ENCODE results near the gene TUT4. TPM values are rescaled to one million over a fixed set of nuclear protein-coding genes. Genes with fewer than 3 reads are reported as not detected.

The TUT4 gene
- total RNA-seq, 1 donor from 2014 or later = 130 TPM

GRCh38 chr1:52572387-52572786, 19.5 kb upstream of the TUT4 start:
- no peak for FAIRE-seq
- no peak for DNase-seq (ENCODE audit: low spot score in 2 of 2)

GRCh38 chr1:52571783-52572182, 18.9 kb upstream of the TUT4 start:
- DNase-seq (ENCODE audit: low spot score in 2 of 2) (no peak), FAIRE-seq (no peak)

DNA sequence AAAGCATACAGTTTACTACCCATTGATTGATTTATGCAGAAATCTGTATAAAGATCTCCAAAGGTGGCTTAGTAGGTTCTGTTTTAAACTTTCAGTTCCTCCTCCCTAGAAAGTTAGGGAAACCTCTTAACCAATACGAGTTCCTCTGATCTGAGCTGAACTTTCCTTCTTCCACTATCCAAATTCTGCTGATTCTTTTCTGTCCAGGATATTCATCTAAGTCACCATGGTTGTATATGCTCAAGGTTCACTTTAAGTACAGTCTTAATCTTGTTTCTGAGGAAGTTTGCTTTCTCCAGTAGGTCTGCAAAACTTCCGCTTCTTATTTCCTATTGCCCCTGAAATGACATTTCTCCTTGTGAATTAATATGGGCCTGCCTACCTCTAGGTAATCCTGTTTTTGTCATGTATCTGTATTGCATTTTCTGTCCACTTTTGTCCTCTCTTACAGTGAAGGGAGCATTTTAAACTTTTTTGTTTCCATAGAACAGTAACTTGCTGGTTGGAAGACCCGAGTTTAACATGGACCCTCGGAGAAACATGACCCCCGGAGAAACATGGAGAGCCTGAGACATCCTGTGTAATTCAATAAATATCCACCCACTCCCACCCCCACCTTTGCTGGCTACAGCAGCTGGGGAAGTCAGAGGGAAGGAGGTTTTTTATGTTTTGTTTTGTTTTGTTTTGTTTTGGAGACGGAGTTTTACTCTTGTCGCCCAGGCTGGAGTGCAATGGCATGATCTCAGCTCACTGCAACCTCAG, 16.7 kb upstream of the TUT4 start:
- DNase-seq (ENCODE audit: low spot score in 2 of 2) = no peak
- FAIRE-seq = no peak

- DNase-seq (ENCODE audit: low spot score in 2 of 2) (no peak), FAIRE-seq (no peak)
Observed at GRCh38 chr1:52567943-52568342, 15.1 kb upstream of the TUT4 start.

DNA sequence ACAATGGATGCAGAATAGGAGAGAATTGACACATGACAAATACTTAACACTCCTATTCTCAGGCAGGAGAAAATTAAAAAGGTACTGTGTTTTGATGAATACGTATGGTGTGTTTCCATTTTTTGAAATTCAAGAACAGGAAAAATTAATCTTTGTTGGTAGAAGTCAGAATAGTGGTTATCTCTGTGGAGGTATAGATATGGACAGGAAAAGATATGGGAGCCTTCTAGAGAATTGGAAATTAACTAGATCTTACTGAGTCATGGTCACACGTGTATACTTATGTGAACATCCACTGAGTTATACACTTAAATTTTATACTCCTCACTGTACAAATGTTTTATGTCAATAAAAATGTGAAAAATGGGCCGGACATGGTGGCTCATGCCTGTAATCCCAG, 9.9 kb upstream of the TUT4 start:
- FAIRE-seq = no peak

GRCh38 chr1:52559875-52560274, 7.0 kb upstream of the TUT4 start:
- no peak for FAIRE-seq
- DNase-seq (ENCODE audit: low spot score in 2 of 2) = no peak

More for the DNA sequence above, 9.9 kb upstream of the TUT4 start:
- no peak for DNase-seq (ENCODE audit: low spot score in 2 of 2)

GRCh38 chr1:52558941-52559340, 6.0 kb upstream of the TUT4 start:
- no peak for DNase-seq (ENCODE audit: low spot score in 2 of 2)
- FAIRE-seq = no peak

- no peak for DNase-seq (ENCODE audit: low spot score in 2 of 2)
- FAIRE-seq = no peak
Observed at GRCh38 chr1:52556641-52557360, 3.9 kb upstream of the TUT4 start.

- FAIRE-seq (no peak), DNase-seq (ENCODE audit: low spot score in 2 of 2) (no peak)
Observed at GRCh38 chr1:52554756-52555155, 1.9 kb upstream of the TUT4 start.

- DNase-seq (ENCODE audit: low spot score in 2 of 2) = no peak
- no peak for FAIRE-seq
Observed at GRCh38 chr1:52554267-52554640, 1.4 kb upstream of the TUT4 start.

DNA sequence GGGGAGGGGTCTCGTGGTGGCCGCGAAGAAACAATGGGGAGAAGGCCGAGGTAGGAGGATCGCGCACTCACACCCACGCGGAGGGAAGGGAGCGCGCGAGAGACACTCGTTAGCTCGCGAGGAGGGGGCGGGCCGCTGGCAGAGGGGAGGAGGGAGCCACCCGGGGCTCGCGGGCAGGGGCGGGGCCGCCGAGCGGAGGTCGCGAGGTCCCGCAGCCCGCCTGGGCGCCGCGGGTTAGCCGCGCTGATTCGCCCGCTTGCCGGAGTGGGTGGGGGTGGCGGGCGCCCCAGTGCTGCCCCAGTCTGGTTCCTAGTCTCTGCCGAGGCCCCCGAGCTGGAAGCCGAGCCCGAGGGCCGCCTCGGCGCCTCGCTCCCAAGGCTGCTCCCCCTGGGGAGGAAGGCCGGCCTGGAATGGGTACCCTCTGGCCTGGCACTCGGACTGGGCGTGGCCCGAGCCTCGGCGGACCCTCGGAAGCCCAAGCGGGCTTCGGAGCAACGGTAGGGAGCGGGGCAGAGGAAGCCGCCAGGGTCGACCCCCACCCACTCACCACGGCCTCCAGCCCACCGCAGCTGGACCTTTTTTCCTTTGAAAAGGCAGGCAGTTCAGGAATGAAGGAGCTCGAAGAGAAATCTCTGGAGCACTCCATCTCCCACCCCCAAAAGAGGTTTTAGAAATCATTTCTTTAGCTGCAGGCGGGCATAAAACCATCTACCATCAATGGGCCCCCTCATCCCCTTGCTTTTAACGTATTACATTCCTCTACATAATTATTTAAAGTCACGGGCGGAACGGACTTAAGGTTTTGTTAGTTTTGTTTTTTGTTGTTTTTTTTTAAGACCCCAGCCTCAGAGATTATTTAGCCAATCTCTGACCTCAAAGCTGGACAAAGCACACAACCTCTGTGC, 722 bp upstream of the TUT4 start:
- FAIRE-seq = no peak
- DNase-seq (ENCODE audit: low spot score in 2 of 2) = peak; percentile 76 to 77

GRCh38 chr1:52552236-52552504, 722 bp downstream of the TUT4 start:
- FAIRE-seq (no peak), DNase-seq (ENCODE audit: low spot score in 2 of 2) (peak in 1 of 2 donors; percentile 20)

GRCh38 chr1:52551507-52552235, 1.2 kb downstream of the TUT4 start:
- DNase-seq (ENCODE audit: low spot score in 2 of 2) (no peak), FAIRE-seq (no peak)

GRCh38 chr1:52550447-52550846, 2.4 kb downstream of the TUT4 start:
- FAIRE-seq = no peak
- DNase-seq (ENCODE audit: low spot score in 2 of 2) = no peak

GRCh38 chr1:52549267-52549666, 3.6 kb downstream of the TUT4 start:
- FAIRE-seq (no peak), DNase-seq (ENCODE audit: low spot score in 2 of 2) (no peak)

- no peak for FAIRE-seq
- DNase-seq (ENCODE audit: low spot score in 2 of 2) = no peak
Observed at GRCh38 chr1:52546852-52547251, 6.0 kb downstream of the TUT4 start.

GRCh38 chr1:52544665-52545525, 8.0 kb downstream of the TUT4 start:
- DNase-seq (ENCODE audit: low spot score in 2 of 2) = no peak

GRCh38 chr1:52542085-52542688, 10.7 kb downstream of the TUT4 start:
- FAIRE-seq (no peak), DNase-seq (ENCODE audit: low spot score in 2 of 2) (no peak)

More at GRCh38 chr1:52544665-52545525, 8.0 kb downstream of the TUT4 start:
- FAIRE-seq = no peak
